ENCODE data around the gene STMN3.
A peak's percentile ranks its signal among the peaks of the same experiment; 100 is the strongest.
"Not testable (repeated sequence)": the region's sequence is repeated elsewhere in the genome, so short reads cannot be mapped to it uniquely, and the experiment has no call there.

The STMN3 gene

GRCh38 chr20:63652192-63652980 lies 838 bp downstream of the STMN3 start:
- no peaks in the 10 kb centered on the region for H3K9me3 ChIP-seq (ENCODE audit: severe bottlenecking)
- no peaks in the 10 kb centered on the region for H3K36me3 ChIP-seq (ENCODE audit: low read depth)
- ATAC-seq (ENCODE audit: low read depth) (peak; percentile 2; the same call in 1 of the 3 replicates), DNase-seq (ENCODE audit: low spot score) (no peak)
- peak overlapping the region; percentile 39 for H3K4me3 ChIP-seq (ENCODE audit: severe bottlenecking)
- TF ChIP-seq CTCF (IDR thresholded peaks at IDR 0.05; ENCODE audit: poor library complexity, severe bottlenecking), result peak; percentile 9
- H3K27me3 ChIP-seq (ENCODE audit: insufficient read depth, poor library complexity, severe bottlenecking), result peaks cover 22% of the 10 kb centered on the region
- H3K4me1 ChIP-seq (ENCODE audit: insufficient read depth, poor library complexity, severe bottlenecking), result no peaks in the 10 kb centered on the region
- no peak overlapping the region for H3K27ac ChIP-seq (ENCODE audit: poor library complexity, severe bottlenecking)

GRCh38 chr20:63651942-63652191 lies 1.4 kb downstream of the STMN3 start:
- Histone ChIP-seq H3K27me3 (ENCODE audit: insufficient read depth, poor library complexity, severe bottlenecking) (peaks cover 22% of the 10 kb centered on the region), H3K4me3 (ENCODE audit: severe bottlenecking) (peak overlapping the region; percentile 39), H3K36me3 (ENCODE audit: low read depth) (no peaks in the 10 kb centered on the region), H3K9me3 (ENCODE audit: severe bottlenecking) (no peaks in the 10 kb centered on the region), H3K4me1 (ENCODE audit: insufficient read depth, poor library complexity, severe bottlenecking) (no peaks in the 10 kb centered on the region), H3K27ac (ENCODE audit: poor library complexity, severe bottlenecking) (no peak overlapping the region)
- TF ChIP-seq CTCF (IDR thresholded peaks at IDR 0.05; ENCODE audit: poor library complexity, severe bottlenecking), result no peak
- ATAC-seq (ENCODE audit: low read depth) (no peak), DNase-seq (ENCODE audit: low spot score) (peak; percentile 86)

GRCh38 chr20:63650486-63650885 lies 2.7 kb downstream of the STMN3 start:
- H3K4me1 ChIP-seq (ENCODE audit: insufficient read depth, poor library complexity, severe bottlenecking); H3K27ac ChIP-seq (ENCODE audit: poor library complexity, severe bottlenecking); H3K36me3 ChIP-seq (ENCODE audit: low read depth); H3K4me3 ChIP-seq (ENCODE audit: severe bottlenecking); H3K9me3 ChIP-seq (ENCODE audit: severe bottlenecking); ATAC-seq (ENCODE audit: low read depth): not testable (repeated sequence)
- DNase-seq (ENCODE audit: low spot score), result peak; percentile 79
- H3K27me3 ChIP-seq (ENCODE audit: insufficient read depth, poor library complexity, severe bottlenecking), result peaks cover 22% of the 10 kb centered on the region

GRCh38 chr20:63648895-63649589 lies 4.2 kb downstream of the STMN3 start:
- Histone ChIP-seq H3K27me3 (ENCODE audit: insufficient read depth, poor library complexity, severe bottlenecking) (peaks cover 22% of the 10 kb centered on the region), H3K36me3 (ENCODE audit: low read depth) (no peaks in the 10 kb centered on the region), H3K4me1 (ENCODE audit: insufficient read depth, poor library complexity, severe bottlenecking) (no peaks in the 10 kb centered on the region), H3K9me3 (ENCODE audit: severe bottlenecking) (no peaks in the 10 kb centered on the region), H3K27ac (ENCODE audit: poor library complexity, severe bottlenecking) (no peak overlapping the region), H3K4me3 (ENCODE audit: severe bottlenecking) (no peak overlapping the region)
- ATAC-seq (ENCODE audit: low read depth) (no peak), DNase-seq (ENCODE audit: low spot score) (peak; percentile 78)
- TF ChIP-seq CTCF (IDR thresholded peaks at IDR 0.05; ENCODE audit: poor library complexity, severe bottlenecking), result no peak

GRCh38 chr20:63648190-63648589 lies 5.0 kb downstream of the STMN3 start:
- Histone ChIP-seq H3K27ac (ENCODE audit: poor library complexity, severe bottlenecking) (no peak overlapping the region), H3K9me3 (ENCODE audit: severe bottlenecking) (no peaks in the 10 kb centered on the region), H3K4me1 (ENCODE audit: insufficient read depth, poor library complexity, severe bottlenecking) (no peaks in the 10 kb centered on the region), H3K4me3 (ENCODE audit: severe bottlenecking) (no peak overlapping the region), H3K27me3 (ENCODE audit: insufficient read depth, poor library complexity, severe bottlenecking) (peaks cover 18% of the 10 kb centered on the region), H3K36me3 (ENCODE audit: low read depth) (no peaks in the 10 kb centered on the region)
- ATAC-seq (ENCODE audit: low read depth) (no peak), DNase-seq (ENCODE audit: low spot score) (peak; percentile 73)
- no peak for TF ChIP-seq CTCF (IDR thresholded peaks at IDR 0.05; ENCODE audit: poor library complexity, severe bottlenecking)
